NB4 (cell line): ENCODE measurements around the gene RAPGEF5.

Source experiments
- DNase-seq: peaks from one replicate; pipeline ENCODE4 v3.0.0; 2010; ENCODE audit warnings: low read depth
- H3K4me3 ChIP-seq: one replicate; pipeline ENCODE4 v1.5.1; 2011; ENCODE audit warnings: mild to moderate bottlenecking, low read depth, low read length, moderate library complexity
- CTCF ChIP-seq: IDR thresholded peaks from one replicate; pipeline ENCODE4 v1.5.1; 2012; ENCODE audit warnings: low read depth, low read length
- MAX ChIP-seq: IDR thresholded peaks from 2 replicates; pipeline ENCODE4 v1.6.1; 2011; ENCODE audit warnings: low read depth, low read length
- MYC ChIP-seq: IDR thresholded peaks from 2 replicates; pipeline ENCODE4 v1.6.1; 2011; ENCODE audit warnings: low read depth, low read length
- POLR2A ChIP-seq: IDR thresholded peaks from 2 replicates; pipeline ENCODE4 v1.6.1; 2011; ENCODE audit warnings: mild to moderate bottlenecking; ENCODE audit not compliant: insufficient read length; ENCODE audit errors: extremely low read depth

Gene RAPGEF5

GRCh38 chr7:22159341-22159740, 197.6 kb downstream of the RAPGEF5 start:
- DNase-seq: no peak
- H3K4me3 ChIP-seq: no peak overlapping the region
- TF ChIP-seq MYC (no peak), MAX (no peak), CTCF (no peak), POLR2A (no peak)

GRCh38 chr7:22157552-22157951, 199.4 kb downstream of the RAPGEF5 start:
- TF ChIP-seq POLR2A (no peak), MAX (no peak), CTCF (no peak), MYC (no peak)
- no peak for DNase-seq
- no peak overlapping the region for H3K4me3 ChIP-seq

- H3K4me3 ChIP-seq: no peak overlapping the region
- DNase-seq: peak; percentile 10
- no peak for TF ChIP-seq POLR2A
- no peak for TF ChIP-seq MYC
- TF ChIP-seq MAX: no peak
- TF ChIP-seq CTCF: no peak
These were observed 200.7 kb downstream of the RAPGEF5 start for GRCh38 chr7:22156205-22156604.

- TF ChIP-seq CTCF (no peak), MAX (no peak), POLR2A (no peak)
- H3K4me3 ChIP-seq: no peak overlapping the region
- DNase-seq: peak; percentile 15
These were observed 202.8 kb downstream of the RAPGEF5 start for GRCh38 chr7:22154143-22154529.

GRCh38 chr7:22153432-22154142, 203.4 kb downstream of the RAPGEF5 start:
- DNase-seq: no peak
- TF ChIP-seq CTCF (no peak), POLR2A (no peak), MAX (no peak), MYC (no peak)
- no peak overlapping the region for H3K4me3 ChIP-seq
